H1 (cell line): ENCODE data around the gene STK39. TPM values are rescaled to one million over a fixed set of nuclear protein-coding genes. Genes with fewer than 3 reads are reported as not detected.

Source experiments
- GTF2F1 ChIP-seq: IDR thresholded peaks from 2 replicates; pipeline ENCODE4 v1.6.1; 2012; ENCODE audit warnings: low read depth, low read length, improper control_type of control experiment, borderline replicate concordance
- KDM1A ChIP-seq: fragments of 200-600, 300-600 bp; sonication (generic); IDR thresholded peaks from 2 replicates; pipeline ENCODE4 v1.7.1; 2016; ENCODE audit warnings: mild to moderate bottlenecking, low read length, borderline replicate concordance
- KDM5A ChIP-seq: fragments of 200-600 bp; IDR thresholded peaks from 2 replicates; pipeline ENCODE4 v1.7.1; 2012; ENCODE audit warnings: mild to moderate bottlenecking, low read length, inconsistent platforms, mixed read lengths
- POLR2A ChIP-seq, 2 experiments: IDR thresholded peaks; 1 replicate in 1 of 2; 2 replicates in 1 of 2; pipeline ENCODE4 v1.6.1; 2011; ENCODE audit warnings: low read depth in 2 of 2, low read length in 2 of 2, mild to moderate bottlenecking in 2 of 2; ENCODE audit errors: control extremely low read depth in 1 of 2
- POLR2AphosphoS5 ChIP-seq: IDR thresholded peaks from 2 replicates; pipeline ENCODE4 v1.6.1; 2011; ENCODE audit warnings: low read depth, low read length
- POU5F1 ChIP-seq: IDR thresholded peaks from 2 replicates; pipeline ENCODE4 v1.6.1; 2011; ENCODE audit warnings: low read depth, mild to moderate bottlenecking, low read length, moderate library complexity
- RBBP5 ChIP-seq: IDR thresholded peaks from 2 replicates; pipeline ENCODE4 v1.7.1; 2012; ENCODE audit warnings: low read depth, mild to moderate bottlenecking, inconsistent platforms, low read length, moderate library complexity, borderline replicate concordance
- SP1 ChIP-seq: IDR thresholded peaks from 2 replicates; pipeline ENCODE4 v1.6.1; 2011; ENCODE audit warnings: low read depth, low read length
- SUZ12 ChIP-seq: fragments of 200-600 bp; sonication (generic); IDR thresholded peaks from 2 replicates; pipeline ENCODE4 v1.6.1; 2012; ENCODE audit warnings: mild to moderate bottlenecking, inconsistent platforms, low read length, moderate library complexity, mixed read lengths
- TBP ChIP-seq: IDR thresholded peaks from 2 replicates; pipeline ENCODE4 v1.6.1; 2011; ENCODE audit warnings: low read depth, low read length, improper control_type of control experiment
- polyA plus RNA-seq, 7 experiments: library from polyadenylated mRNA; depleted of rRNA in 3 of 7; stranded (reverse) in 5 of 7; unstranded in 2 of 7; fragments of >200 nt in 5 of 7; fragments of 200-250 nt in 2 of 7; gene quantifications; 1 replicate in 5 of 7; 2 replicates in 1 of 7; 4 replicates in 1 of 7; pipeline versions ENCODE4 v1.2.1 to v1.2.3, GENCODE V29; 2011 to 2013; ENCODE audit warnings: missing spikeins in 2 of 7, mixed read lengths in 2 of 7
- total RNA-seq: library from RNA; stranded (reverse); fragmentation: NEBNext Ultra II Directional; extraction: Animal tissue kit (Norgen Biotek cat#: 25700); gene quantifications from 2 replicates; pipeline ENCODE4 v1.2.1, GENCODE V29; 2021
- TF ChIP-seq, protein P1 (sequence below): fragments of 300-600 bp; sonication (generic); IDR thresholded peaks from 2 replicates; pipeline ENCODE4 v1.7.1; 2012; ENCODE audit warnings: low read length, moderate library complexity, mild to moderate bottlenecking, inconsistent platforms; ENCODE audit not compliant: insufficient replicate concordance
- TF ChIP-seq, protein P2 (sequence below): IDR thresholded peaks from 2 replicates; pipeline ENCODE4 v1.6.1; 2011; ENCODE audit warnings: low read length, improper control_type of control experiment

STK39 gene
- total and polyA plus RNA-seq, 2 of the 8 experiments (the other 6 are each of a cell fraction or from before 2014, with no cell fraction given): 13.7 to 23.8 TPM

DNA sequence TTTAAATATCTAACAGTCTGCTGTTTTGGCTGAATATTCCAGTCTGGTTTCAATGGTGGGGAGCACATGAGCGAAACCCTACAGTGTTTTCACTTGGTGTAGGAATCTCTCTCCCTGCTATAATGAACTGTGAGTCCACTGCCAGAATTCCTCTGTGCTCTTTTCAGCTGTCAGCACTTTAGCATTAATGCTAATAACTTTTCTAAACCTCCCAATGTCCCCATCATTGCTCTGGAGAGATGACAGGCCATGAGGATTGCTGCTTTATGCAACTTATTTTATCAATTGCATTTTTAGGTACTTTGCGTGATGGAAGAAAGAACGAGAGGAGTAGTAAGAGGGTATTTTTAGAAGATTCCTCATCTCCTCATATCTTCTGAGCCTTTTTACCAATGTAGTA is 25.3 kb downstream of the STK39 start (continued):
- TF ChIP-seq, protein P1, sequence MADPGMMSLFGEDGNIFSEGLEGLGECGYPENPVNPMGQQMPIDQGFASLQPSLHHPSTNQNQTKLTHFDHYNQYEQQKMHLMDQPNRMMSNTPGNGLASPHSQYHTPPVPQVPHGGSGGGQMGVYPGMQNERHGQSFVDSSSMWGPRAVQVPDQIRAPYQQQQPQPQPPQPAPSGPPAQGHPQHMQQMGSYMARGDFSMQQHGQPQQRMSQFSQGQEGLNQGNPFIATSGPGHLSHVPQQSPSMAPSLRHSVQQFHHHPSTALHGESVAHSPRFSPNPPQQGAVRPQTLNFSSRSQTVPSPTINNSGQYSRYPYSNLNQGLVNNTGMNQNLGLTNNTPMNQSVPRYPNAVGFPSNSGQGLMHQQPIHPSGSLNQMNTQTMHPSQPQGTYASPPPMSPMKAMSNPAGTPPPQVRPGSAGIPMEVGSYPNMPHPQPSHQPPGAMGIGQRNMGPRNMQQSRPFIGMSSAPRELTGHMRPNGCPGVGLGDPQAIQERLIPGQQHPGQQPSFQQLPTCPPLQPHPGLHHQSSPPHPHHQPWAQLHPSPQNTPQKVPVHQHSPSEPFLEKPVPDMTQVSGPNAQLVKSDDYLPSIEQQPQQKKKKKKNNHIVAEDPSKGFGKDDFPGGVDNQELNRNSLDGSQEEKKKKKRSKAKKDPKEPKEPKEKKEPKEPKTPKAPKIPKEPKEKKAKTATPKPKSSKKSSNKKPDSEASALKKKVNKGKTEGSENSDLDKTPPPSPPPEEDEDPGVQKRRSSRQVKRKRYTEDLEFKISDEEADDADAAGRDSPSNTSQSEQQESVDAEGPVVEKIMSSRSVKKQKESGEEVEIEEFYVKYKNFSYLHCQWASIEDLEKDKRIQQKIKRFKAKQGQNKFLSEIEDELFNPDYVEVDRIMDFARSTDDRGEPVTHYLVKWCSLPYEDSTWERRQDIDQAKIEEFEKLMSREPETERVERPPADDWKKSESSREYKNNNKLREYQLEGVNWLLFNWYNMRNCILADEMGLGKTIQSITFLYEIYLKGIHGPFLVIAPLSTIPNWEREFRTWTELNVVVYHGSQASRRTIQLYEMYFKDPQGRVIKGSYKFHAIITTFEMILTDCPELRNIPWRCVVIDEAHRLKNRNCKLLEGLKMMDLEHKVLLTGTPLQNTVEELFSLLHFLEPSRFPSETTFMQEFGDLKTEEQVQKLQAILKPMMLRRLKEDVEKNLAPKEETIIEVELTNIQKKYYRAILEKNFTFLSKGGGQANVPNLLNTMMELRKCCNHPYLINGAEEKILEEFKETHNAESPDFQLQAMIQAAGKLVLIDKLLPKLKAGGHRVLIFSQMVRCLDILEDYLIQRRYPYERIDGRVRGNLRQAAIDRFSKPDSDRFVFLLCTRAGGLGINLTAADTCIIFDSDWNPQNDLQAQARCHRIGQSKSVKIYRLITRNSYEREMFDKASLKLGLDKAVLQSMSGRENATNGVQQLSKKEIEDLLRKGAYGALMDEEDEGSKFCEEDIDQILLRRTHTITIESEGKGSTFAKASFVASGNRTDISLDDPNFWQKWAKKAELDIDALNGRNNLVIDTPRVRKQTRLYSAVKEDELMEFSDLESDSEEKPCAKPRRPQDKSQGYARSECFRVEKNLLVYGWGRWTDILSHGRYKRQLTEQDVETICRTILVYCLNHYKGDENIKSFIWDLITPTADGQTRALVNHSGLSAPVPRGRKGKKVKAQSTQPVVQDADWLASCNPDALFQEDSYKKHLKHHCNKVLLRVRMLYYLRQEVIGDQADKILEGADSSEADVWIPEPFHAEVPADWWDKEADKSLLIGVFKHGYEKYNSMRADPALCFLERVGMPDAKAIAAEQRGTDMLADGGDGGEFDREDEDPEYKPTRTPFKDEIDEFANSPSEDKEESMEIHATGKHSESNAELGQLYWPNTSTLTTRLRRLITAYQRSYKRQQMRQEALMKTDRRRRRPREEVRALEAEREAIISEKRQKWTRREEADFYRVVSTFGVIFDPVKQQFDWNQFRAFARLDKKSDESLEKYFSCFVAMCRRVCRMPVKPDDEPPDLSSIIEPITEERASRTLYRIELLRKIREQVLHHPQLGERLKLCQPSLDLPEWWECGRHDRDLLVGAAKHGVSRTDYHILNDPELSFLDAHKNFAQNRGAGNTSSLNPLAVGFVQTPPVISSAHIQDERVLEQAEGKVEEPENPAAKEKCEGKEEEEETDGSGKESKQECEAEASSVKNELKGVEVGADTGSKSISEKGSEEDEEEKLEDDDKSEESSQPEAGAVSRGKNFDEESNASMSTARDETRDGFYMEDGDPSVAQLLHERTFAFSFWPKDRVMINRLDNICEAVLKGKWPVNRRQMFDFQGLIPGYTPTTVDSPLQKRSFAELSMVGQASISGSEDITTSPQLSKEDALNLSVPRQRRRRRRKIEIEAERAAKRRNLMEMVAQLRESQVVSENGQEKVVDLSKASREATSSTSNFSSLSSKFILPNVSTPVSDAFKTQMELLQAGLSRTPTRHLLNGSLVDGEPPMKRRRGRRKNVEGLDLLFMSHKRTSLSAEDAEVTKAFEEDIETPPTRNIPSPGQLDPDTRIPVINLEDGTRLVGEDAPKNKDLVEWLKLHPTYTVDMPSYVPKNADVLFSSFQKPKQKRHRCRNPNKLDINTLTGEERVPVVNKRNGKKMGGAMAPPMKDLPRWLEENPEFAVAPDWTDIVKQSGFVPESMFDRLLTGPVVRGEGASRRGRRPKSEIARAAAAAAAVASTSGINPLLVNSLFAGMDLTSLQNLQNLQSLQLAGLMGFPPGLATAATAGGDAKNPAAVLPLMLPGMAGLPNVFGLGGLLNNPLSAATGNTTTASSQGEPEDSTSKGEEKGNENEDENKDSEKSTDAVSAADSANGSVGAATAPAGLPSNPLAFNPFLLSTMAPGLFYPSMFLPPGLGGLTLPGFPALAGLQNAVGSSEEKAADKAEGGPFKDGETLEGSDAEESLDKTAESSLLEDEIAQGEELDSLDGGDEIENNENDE: no peak
- TF ChIP-seq GTF2F1 (no peak), KDM5A (no peak), SP1 (no peak), SUZ12 (no peak), POLR2A (IDR thresholded peaks at IDR 0.05; ENCODE audit: control extremely low read depth in 1 of 2, low read depth in 2 of 2, low read length in 2 of 2) (no peak), KDM1A (no peak), TBP (no peak), POLR2AphosphoS5 (no peak), POU5F1 (no peak), RBBP5 (no peak)
- TF ChIP-seq, protein P2, sequence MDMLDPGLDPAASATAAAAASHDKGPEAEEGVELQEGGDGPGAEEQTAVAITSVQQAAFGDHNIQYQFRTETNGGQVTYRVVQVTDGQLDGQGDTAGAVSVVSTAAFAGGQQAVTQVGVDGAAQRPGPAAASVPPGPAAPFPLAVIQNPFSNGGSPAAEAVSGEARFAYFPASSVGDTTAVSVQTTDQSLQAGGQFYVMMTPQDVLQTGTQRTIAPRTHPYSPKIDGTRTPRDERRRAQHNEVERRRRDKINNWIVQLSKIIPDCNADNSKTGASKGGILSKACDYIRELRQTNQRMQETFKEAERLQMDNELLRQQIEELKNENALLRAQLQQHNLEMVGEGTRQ: no peak
